ENCODE results near the gene CRBN.

CRBN gene

GRCh38 chr3:3209057-3209456, 29.6 kb upstream of the CRBN start:
- no peak for TF ChIP-seq CTCF (IDR thresholded peaks at IDR 0.05; ENCODE audit: insufficient read depth, low read depth, low read length, missing control alignments)
- DNase-seq (ENCODE audit: low read depth), result peak; percentile 22
- no peak overlapping the region for H3K4me3 ChIP-seq (ENCODE audit: low read depth, low read length)

- TF ChIP-seq CTCF (IDR thresholded peaks at IDR 0.05; ENCODE audit: insufficient read depth, low read depth, low read length, missing control alignments), result no peak
- H3K4me3 ChIP-seq (ENCODE audit: low read depth, low read length), result no peak overlapping the region
- peak; percentile 74 for DNase-seq (ENCODE audit: low read depth)
These were observed 22.1 kb upstream of the CRBN start for GRCh38 chr3:3201611-3202010.

GRCh38 chr3:3200632-3201212, 21.2 kb upstream of the CRBN start:
- TF ChIP-seq CTCF (IDR thresholded peaks at IDR 0.05; ENCODE audit: insufficient read depth, low read depth, low read length, missing control alignments), result peak; percentile 67
- peak; percentile 84 for DNase-seq (ENCODE audit: low read depth)

GRCh38 chr3:3199306-3199705, 19.8 kb upstream of the CRBN start:
- no peak for DNase-seq (ENCODE audit: low read depth)
- H3K4me3 ChIP-seq (ENCODE audit: low read depth, low read length), result no peak overlapping the region
- no peak for TF ChIP-seq CTCF (IDR thresholded peaks at IDR 0.05; ENCODE audit: insufficient read depth, low read depth, low read length, missing control alignments)

More at GRCh38 chr3:3200632-3201212, 21.2 kb upstream of the CRBN start:
- no peak overlapping the region for H3K4me3 ChIP-seq (ENCODE audit: low read depth, low read length)

GRCh38 chr3:3196148-3196861, 16.8 kb upstream of the CRBN start:
- TF ChIP-seq CTCF (IDR thresholded peaks at IDR 0.05; ENCODE audit: insufficient read depth, low read depth, low read length, missing control alignments), result peak; percentile 45
- no peak overlapping the region for H3K4me3 ChIP-seq (ENCODE audit: low read depth, low read length)
- DNase-seq (ENCODE audit: low read depth), result peak; percentile 13

GRCh38 chr3:3194861-3195260, 15.4 kb upstream of the CRBN start:
- DNase-seq (ENCODE audit: low read depth), result no peak
- no peak overlapping the region for H3K4me3 ChIP-seq (ENCODE audit: low read depth, low read length)
- TF ChIP-seq CTCF (IDR thresholded peaks at IDR 0.05; ENCODE audit: insufficient read depth, low read depth, low read length, missing control alignments), result no peak

Data from GM12865 (cell line).